IMR-90 (cell line): Measurements from ENCODE around the gene TSPAN17. TPM values are rescaled to one million over a fixed set of nuclear protein-coding genes. Genes with fewer than 3 reads are reported as not detected.
"Not testable (repeated sequence)": the region's sequence is repeated elsewhere in the genome, so short reads cannot be mapped to it uniquely, and the experiment has no call there.

Experiments used
- ATAC-seq: fragments of 200-7000 bp; cut with Tn5 transposase; 2 replicates; pipeline ENCODE4 v1.9.1; 2020; ENCODE audit warnings: low read depth, mild to moderate bottlenecking, moderate library complexity
- BruUV-seq: library from RNA; stranded (reverse); fragments of 400-500 nt; replicated peaks from 2 replicates; lab custom pipeline; 2021; lab: Mats Ljungman, UMichigan
- CTCF ChIA-PET: fragments of 300-600 bp; formaldehyde crosslinking; extraction: SDS; loops from one replicate; lab custom pipeline; 2021; ENCODE audit warnings: antibody characterized with exemption; lab: Yijun Ruan, JAX
- POLR2A ChIA-PET: fragments of 300-600 bp; sonication (Branson Sonifier 250); formaldehyde crosslinking; loops from one replicate; lab custom pipeline; 2022; ENCODE audit warnings: antibody characterized with exemption; ENCODE audit not compliant: unreplicated experiment; lab: Charles Lee
- DNase-seq: peaks from one replicate; pipeline ENCODE4 v3.0.0; 2013
- H2AFZ ChIP-seq: replicated peaks from 2 replicates; pipeline ENCODE3; 2013; ENCODE audit warnings: low read length, mild to moderate bottlenecking; ENCODE audit not compliant: poor library complexity
- H2AK5ac ChIP-seq: 2 replicates; pipeline ENCODE4 v1.6.1; 2013; ENCODE audit warnings: low read depth, low read length, inconsistent platforms
- H2AK9ac ChIP-seq: replicated peaks from 2 replicates; pipeline ENCODE3; 2013; ENCODE audit warnings: mild to moderate bottlenecking, low read depth, low read length, moderate library complexity; ENCODE audit not compliant: poor library complexity
- H2BK120ac ChIP-seq: 2 replicates; pipeline ENCODE4 v1.6.1; 2013; ENCODE audit warnings: low read depth, low read length, inconsistent platforms
- H2BK15ac ChIP-seq: 3 replicates; pipeline ENCODE4 v1.6.1; 2013; ENCODE audit warnings: low read depth, low read length, inconsistent platforms
- H2BK20ac ChIP-seq: 2 replicates; pipeline ENCODE4 v1.6.1; 2013; ENCODE audit warnings: low read depth, mild to moderate bottlenecking, inconsistent platforms, low read length, moderate library complexity
- H2BK5ac ChIP-seq: 2 replicates; pipeline ENCODE4 v1.6.1; 2013; ENCODE audit warnings: mild to moderate bottlenecking, low read depth, low read length, inconsistent platforms; ENCODE audit not compliant: poor library complexity, severe bottlenecking
- H3K14ac ChIP-seq: replicated peaks from 2 replicates; pipeline ENCODE4 v1.6.1; 2013; ENCODE audit warnings: low read depth, low read length, inconsistent platforms
- H3K18ac ChIP-seq: 2 replicates; pipeline ENCODE4 v1.6.1; 2013; ENCODE audit warnings: low read depth, low read length, control low read depth
- H3K23ac ChIP-seq: 2 replicates; pipeline ENCODE4 v1.6.1; 2013; ENCODE audit warnings: low read depth, low read length, inconsistent platforms
- H3K27ac ChIP-seq: 2 replicates; pipeline ENCODE4 v1.5.1; 2013; ENCODE audit warnings: mild to moderate bottlenecking, control low read depth, low read length; ENCODE audit not compliant: insufficient read depth
- H3K27me3 ChIP-seq: 2 replicates; pipeline ENCODE4 v1.6.1; 2013; ENCODE audit warnings: low read length; ENCODE audit not compliant: control insufficient read depth, insufficient read depth
- H3K36me3 ChIP-seq: 2 replicates; pipeline ENCODE4 v1.6.1; 2013; ENCODE audit warnings: low read length, mixed read lengths; ENCODE audit not compliant: control insufficient read depth, insufficient read depth
- H3K4ac ChIP-seq: 2 replicates; pipeline ENCODE4 v1.6.1; 2013; ENCODE audit warnings: low read depth, low read length, inconsistent platforms
- H3K4me1 ChIP-seq: 2 replicates; pipeline ENCODE4 v1.6.1; 2013; ENCODE audit warnings: low read length, mixed read lengths; ENCODE audit not compliant: control insufficient read depth, insufficient read depth
- H3K4me2 ChIP-seq: 2 replicates; pipeline ENCODE4 v1.6.1; 2013; ENCODE audit warnings: low read depth, mild to moderate bottlenecking, control low read depth, low read length, moderate library complexity
- H3K4me3 ChIP-seq: 2 replicates; pipeline ENCODE4 v1.5.1; 2013; ENCODE audit warnings: low read depth, mild to moderate bottlenecking, control low read depth, low read length, moderate library complexity; ENCODE audit not compliant: insufficient read depth
- H3K56ac ChIP-seq: 2 replicates; pipeline ENCODE4 v1.6.1; 2013; ENCODE audit warnings: low read length, inconsistent platforms; ENCODE audit not compliant: insufficient read depth; ENCODE audit errors: extremely low read depth
- H3K79me1 ChIP-seq, 2 experiments: 2 replicates each; pipeline ENCODE4 v1.6.1; 2013; ENCODE audit warnings: low read length in 2 of 2, inconsistent platforms in 1 of 2, low read depth in 1 of 2
- H3K9ac ChIP-seq: 2 replicates; pipeline ENCODE4 v1.6.1; 2013; ENCODE audit warnings: low read depth, low read length, control low read depth
- H3K9me1 ChIP-seq: 2 replicates; pipeline ENCODE4 v1.6.1; 2013; ENCODE audit warnings: low read length, inconsistent platforms; ENCODE audit not compliant: insufficient read depth
- H3K9me3 ChIP-seq: 2 replicates; pipeline ENCODE4 v1.6.1; 2013; ENCODE audit warnings: low read length; ENCODE audit not compliant: control insufficient read depth, insufficient read depth
- H4K20me1 ChIP-seq: 2 replicates; pipeline ENCODE4 v1.6.1; 2013; ENCODE audit warnings: low read length, inconsistent platforms; ENCODE audit not compliant: insufficient read depth
- H4K5ac ChIP-seq: 2 replicates; pipeline ENCODE4 v1.6.1; 2013; ENCODE audit warnings: mild to moderate bottlenecking, low read depth, low read length, control low read depth
- H4K8ac ChIP-seq, 2 experiments: 2 replicates each; pipeline ENCODE4 v1.6.1; 2013; ENCODE audit warnings: low read depth in 2 of 2, low read length in 2 of 2, control low read depth in 1 of 2, inconsistent platforms in 1 of 2
- H4K91ac ChIP-seq: 2 replicates; pipeline ENCODE4 v1.6.1; 2013; ENCODE audit warnings: low read depth, low read length, inconsistent platforms; ENCODE audit not compliant: insufficient read depth
- WGBS, 2 experiments: methylation state at CpG; one replicate each; pipeline versions ENCODE4 v1.1.5 to v1.1.7; 2013; ENCODE audit warnings: missing lambda C conversion rate in 2 of 2; ENCODE audit not compliant: insufficient read length in 1 of 2; ENCODE audit errors: extremely low coverage in 2 of 2; 5-methylcytosine and 5-hydroxymethylcytosine counted together
- dilution Hi-C: fragments of 300-500 bp; cut with HindIII; formaldehyde crosslinking; loops from one replicate; pipeline ENCODE4 v1.14.3; 2018; ENCODE audit warnings: low sequenced_read_pairs; ENCODE audit not compliant: unreplicated experiment
- in situ Hi-C: fragments of 300-500 bp; cut with MboI; formaldehyde crosslinking; loops from 3 replicates; pipeline ENCODE4 v1.14.3; 2019; ENCODE audit warnings: low sequenced_read_pairs, inconsistent platforms, mixed read lengths
- intact Hi-C: fragments of 100-400 bp; cut with micrococcal nuclease; formaldehyde crosslinking; loops from 2 replicates; pipeline ENCODE4 v1.10.0; 2022
- polyA plus RNA-seq, 3 experiments: library from polyadenylated mRNA; depleted of rRNA; stranded (reverse); fragments of >200 nt; gene quantifications; 2 replicates each; pipeline ENCODE4 v1.2.3, GENCODE V29; 2012; ENCODE audit warnings: low replicate concordance in 1 of 3
- total RNA-seq: library from RNA; depleted of rRNA; stranded (reverse); fragments of >200 nt; gene quantifications from 2 replicates; pipeline ENCODE4 v1.2.3, GENCODE V29; 2012

Gene TSPAN17
- total and polyA plus RNA-seq, 2 of the 4 experiments (the other 2 are of a cell fraction): 34.2 to 41.6 TPM

- H3K9ac ChIP-seq, H4K5ac ChIP-seq, BruUV-seq, H3K9me1 ChIP-seq, dilution Hi-C loops, H2BK15ac ChIP-seq, H3K4me1 ChIP-seq, intact Hi-C loops, H3K27ac ChIP-seq, H2AK5ac ChIP-seq, H3K4me2 ChIP-seq, H3K9me3 ChIP-seq, H2AK9ac ChIP-seq, H3K79me1 ChIP-seq, H3K56ac ChIP-seq, H2BK120ac ChIP-seq, H4K91ac ChIP-seq, DNase-seq, H2BK20ac ChIP-seq, ATAC-seq, H3K4me3 ChIP-seq, H3K23ac ChIP-seq, H3K4ac ChIP-seq, H4K8ac ChIP-seq, H3K36me3 ChIP-seq, H3K14ac ChIP-seq, H2BK5ac ChIP-seq, in situ Hi-C loops, H2AFZ ChIP-seq, POLR2A ChIA-PET, H3K18ac ChIP-seq, H4K20me1 ChIP-seq: not testable (repeated sequence)
- CTCF ChIA-PET: interaction anchor here (1.1 kb wide), 1 partner anchor 39 kb away, joined by 3 read pairs; no protein-coding TSS in a partner anchor
- no CpG with 5 or more reads among the region's 5 CpGs for WGBS, 2 experiments
- H3K27me3 ChIP-seq: peaks cover 79% of the 10 kb centered on the region
Measured at GRCh38 chr5:176699446-176699845, 52.2 kb downstream of the TSPAN17 start.
